Measurements from ENCODE around the gene POLR2B.

Gene POLR2B

GRCh38 chr4:56959100-56959499 is 19.6 kb upstream of the POLR2B start:
- no peak for ATAC-seq (ENCODE audit: low read depth)
- no peak overlapping the region for H3K4me3 ChIP-seq (ENCODE audit: severe bottlenecking)
- peaks cover 22% of the 10 kb centered on the region for H3K36me3 ChIP-seq (ENCODE audit: low read depth)
- peaks cover 3% of the 10 kb centered on the region for H3K4me1 ChIP-seq (ENCODE audit: insufficient read depth, poor library complexity, severe bottlenecking)
- no peaks in the 10 kb centered on the region for H3K27me3 ChIP-seq (ENCODE audit: insufficient read depth, poor library complexity, severe bottlenecking)
- H3K9me3 ChIP-seq (ENCODE audit: severe bottlenecking): no peaks in the 10 kb centered on the region
- TF ChIP-seq, protein P1, sequence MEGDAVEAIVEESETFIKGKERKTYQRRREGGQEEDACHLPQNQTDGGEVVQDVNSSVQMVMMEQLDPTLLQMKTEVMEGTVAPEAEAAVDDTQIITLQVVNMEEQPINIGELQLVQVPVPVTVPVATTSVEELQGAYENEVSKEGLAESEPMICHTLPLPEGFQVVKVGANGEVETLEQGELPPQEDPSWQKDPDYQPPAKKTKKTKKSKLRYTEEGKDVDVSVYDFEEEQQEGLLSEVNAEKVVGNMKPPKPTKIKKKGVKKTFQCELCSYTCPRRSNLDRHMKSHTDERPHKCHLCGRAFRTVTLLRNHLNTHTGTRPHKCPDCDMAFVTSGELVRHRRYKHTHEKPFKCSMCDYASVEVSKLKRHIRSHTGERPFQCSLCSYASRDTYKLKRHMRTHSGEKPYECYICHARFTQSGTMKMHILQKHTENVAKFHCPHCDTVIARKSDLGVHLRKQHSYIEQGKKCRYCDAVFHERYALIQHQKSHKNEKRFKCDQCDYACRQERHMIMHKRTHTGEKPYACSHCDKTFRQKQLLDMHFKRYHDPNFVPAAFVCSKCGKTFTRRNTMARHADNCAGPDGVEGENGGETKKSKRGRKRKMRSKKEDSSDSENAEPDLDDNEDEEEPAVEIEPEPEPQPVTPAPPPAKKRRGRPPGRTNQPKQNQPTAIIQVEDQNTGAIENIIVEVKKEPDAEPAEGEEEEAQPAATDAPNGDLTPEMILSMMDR (IDR thresholded peaks at IDR 0.05; ENCODE audit: poor library complexity, severe bottlenecking): no peak
- no peak for DNase-seq (ENCODE audit: low spot score)
- H3K27ac ChIP-seq (ENCODE audit: poor library complexity, severe bottlenecking): no peak overlapping the region

DNA sequence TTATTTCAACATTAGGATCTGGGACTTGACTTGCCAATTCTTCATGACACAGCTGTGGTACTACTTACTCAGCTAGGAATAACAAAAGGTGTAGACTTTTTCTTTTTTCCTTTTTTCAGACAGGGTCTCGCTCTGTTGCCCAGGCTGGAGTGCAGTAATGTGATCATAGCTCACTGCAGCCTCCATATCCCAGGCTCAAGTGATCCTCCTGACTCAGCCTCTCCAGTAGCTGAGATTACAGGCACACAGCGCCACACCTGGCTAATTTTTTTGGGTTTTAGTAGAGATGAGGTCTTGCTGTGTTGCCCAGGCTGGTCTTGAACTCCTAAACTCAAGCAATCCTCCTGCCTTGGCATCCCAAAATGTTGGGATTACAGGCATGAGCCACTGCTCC is 17.6 kb upstream of the POLR2B start:
- peaks cover 38% of the 10 kb centered on the region for H3K36me3 ChIP-seq (ENCODE audit: low read depth)
- no peaks in the 10 kb centered on the region for H3K27me3 ChIP-seq (ENCODE audit: insufficient read depth, poor library complexity, severe bottlenecking)
- DNase-seq (ENCODE audit: low spot score): no peak
- TF ChIP-seq, protein P1 (IDR thresholded peaks at IDR 0.05; ENCODE audit: poor library complexity, severe bottlenecking): no peak
- no peak overlapping the region for H3K4me3 ChIP-seq (ENCODE audit: severe bottlenecking)
- H3K4me1 ChIP-seq (ENCODE audit: insufficient read depth, poor library complexity, severe bottlenecking): peaks cover 3% of the 10 kb centered on the region
- no peak overlapping the region for H3K27ac ChIP-seq (ENCODE audit: poor library complexity, severe bottlenecking)
- H3K9me3 ChIP-seq (ENCODE audit: severe bottlenecking): no peaks in the 10 kb centered on the region
- ATAC-seq (ENCODE audit: low read depth): no peak

- TF ChIP-seq, protein P1 (IDR thresholded peaks at IDR 0.05; ENCODE audit: poor library complexity, severe bottlenecking): no peak
- DNase-seq (ENCODE audit: low spot score) (no peak), ATAC-seq (ENCODE audit: low read depth) (no peak)
- H3K27me3 ChIP-seq (ENCODE audit: insufficient read depth, poor library complexity, severe bottlenecking): no peaks in the 10 kb centered on the region
- H3K4me3 ChIP-seq (ENCODE audit: severe bottlenecking): no peak overlapping the region
- H3K36me3 ChIP-seq (ENCODE audit: low read depth): peaks cover 79% of the 10 kb centered on the region
- H3K9me3 ChIP-seq (ENCODE audit: severe bottlenecking): peaks cover 6% of the 10 kb centered on the region
- no peak overlapping the region for H3K27ac ChIP-seq (ENCODE audit: poor library complexity, severe bottlenecking)
- peaks cover 3% of the 10 kb centered on the region for H3K4me1 ChIP-seq (ENCODE audit: insufficient read depth, poor library complexity, severe bottlenecking)
Observed at GRCh38 chr4:56971383-56971782, 7.3 kb upstream of the POLR2B start.

DNA sequence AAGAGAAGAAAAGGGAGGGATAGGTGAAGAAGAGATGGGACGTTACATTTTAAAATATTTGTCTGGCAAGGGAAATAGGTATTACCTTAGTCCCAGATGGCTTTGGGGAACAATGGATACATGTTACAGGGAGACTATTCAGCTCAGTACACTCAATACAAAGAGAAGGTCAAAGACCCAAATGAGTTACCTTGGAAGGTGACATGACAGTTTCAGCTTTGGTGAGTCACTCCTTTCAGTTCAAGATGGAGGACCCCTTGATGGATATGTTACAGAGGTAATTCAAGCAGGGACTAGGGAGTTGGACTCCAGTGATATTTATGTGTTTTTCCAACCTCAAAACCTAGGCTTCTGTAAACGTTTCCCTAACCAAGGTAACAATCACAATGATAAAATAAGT is 6.3 kb upstream of the POLR2B start:
- H3K4me1 ChIP-seq (ENCODE audit: insufficient read depth, poor library complexity, severe bottlenecking): peaks cover 3% of the 10 kb centered on the region
- no peak overlapping the region for H3K4me3 ChIP-seq (ENCODE audit: severe bottlenecking)
- no peak for DNase-seq (ENCODE audit: low spot score)
- TF ChIP-seq, protein P1 (IDR thresholded peaks at IDR 0.05; ENCODE audit: poor library complexity, severe bottlenecking): no peak
- H3K27me3 ChIP-seq (ENCODE audit: insufficient read depth, poor library complexity, severe bottlenecking): no peaks in the 10 kb centered on the region
- no peak overlapping the region for H3K27ac ChIP-seq (ENCODE audit: poor library complexity, severe bottlenecking)
- peaks cover 6% of the 10 kb centered on the region for H3K9me3 ChIP-seq (ENCODE audit: severe bottlenecking)
- no peak for ATAC-seq (ENCODE audit: low read depth)
- H3K36me3 ChIP-seq (ENCODE audit: low read depth): peaks cover 72% of the 10 kb centered on the region

DNA sequence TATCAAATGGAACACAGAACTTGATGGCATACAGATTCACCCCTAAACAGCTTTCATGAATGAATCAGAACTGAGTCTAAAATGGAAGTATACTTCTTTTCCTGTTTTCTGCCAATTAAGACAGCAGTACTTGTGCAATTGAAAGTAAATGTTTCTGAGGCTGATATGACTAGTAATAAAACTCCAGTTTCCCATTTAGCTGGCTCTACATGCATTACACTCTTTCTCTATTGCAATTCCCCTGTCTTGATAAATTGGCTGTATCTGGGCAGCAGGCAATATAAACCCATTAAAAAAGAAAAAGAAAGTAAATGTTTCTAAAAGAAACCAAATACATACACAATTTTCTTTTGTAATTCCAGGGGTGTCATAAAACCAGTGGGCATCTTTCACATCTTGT is 5.9 kb upstream of the POLR2B start:
- Histone ChIP-seq H3K9me3 (ENCODE audit: severe bottlenecking) (peaks cover 6% of the 10 kb centered on the region), H3K27ac (ENCODE audit: poor library complexity, severe bottlenecking) (no peak overlapping the region), H3K27me3 (ENCODE audit: insufficient read depth, poor library complexity, severe bottlenecking) (no peaks in the 10 kb centered on the region), H3K4me1 (ENCODE audit: insufficient read depth, poor library complexity, severe bottlenecking) (peaks cover 3% of the 10 kb centered on the region), H3K4me3 (ENCODE audit: severe bottlenecking) (no peak overlapping the region), H3K36me3 (ENCODE audit: low read depth) (peaks cover 68% of the 10 kb centered on the region)
- DNase-seq (ENCODE audit: low spot score): no peak
- ATAC-seq (ENCODE audit: low read depth): no peak
- TF ChIP-seq, protein P1 (IDR thresholded peaks at IDR 0.05; ENCODE audit: poor library complexity, severe bottlenecking): no peak
